Astrocyte of the spinal cord (primary cell): ENCODE data around the gene CES1.

ENCODE experiments used
- DNase-seq: peaks from one replicate; pipeline ENCODE4 v3.0.0; 2011; ENCODE audit warnings: low read depth, low spot score
- H3K4me3 ChIP-seq: 2 replicates; pipeline ENCODE4 v1.5.1; 2011; ENCODE audit warnings: low read depth, mild to moderate bottlenecking, low read length, moderate library complexity
- CTCF ChIP-seq: IDR thresholded peaks from 2 replicates; pipeline ENCODE4 v1.5.1; 2012; ENCODE audit warnings: low read depth, mild to moderate bottlenecking, low read length, inconsistent platforms
- in situ Hi-C: cut with HindIII; loops from 2 replicates; pipeline ENCODE4 v1.10.0; 2017; ENCODE audit warnings: low sequenced_read_pairs

CES1 gene

GRCh38 chr16:55832773-55833691, at the start of gene CES1:
TSS of gene CES1 (minus strand) at chr16:55833096. CDS start at chr16:55833055, 41 bp downstream.
- in situ Hi-C loops = no loop called here
- no peak for DNase-seq
- TF ChIP-seq CTCF = no peak
- no peak within 1 kb of the TSS for H3K4me3 ChIP-seq

GRCh38 chr16:55876854-55877253, 44.0 kb upstream of the CES1 start:
- DNase-seq = no peak
- no peak overlapping the region for H3K4me3 ChIP-seq
- TF ChIP-seq CTCF = no peak
- in situ Hi-C loops = no loop called here

- TF ChIP-seq CTCF = no peak
- in situ Hi-C loops = no loop called here
- no peak for DNase-seq
- H3K4me3 ChIP-seq = no peak within 1 kb of the TSS
Observed at GRCh38 chr16:55875273-55875672, 42.4 kb upstream of the CES1 start, which contains the start of gene CES5A. TSS of gene CES5A (minus strand) at chr16:55875373. CDS start at chr16:55875221, 152 bp downstream.

GRCh38 chr16:55873122-55873521, 40.2 kb upstream of the CES1 start:
- no peak for TF ChIP-seq CTCF
- DNase-seq = no peak
- H3K4me3 ChIP-seq = no peak overlapping the region
- in situ Hi-C loops = no loop called here

- no peak for DNase-seq
- in situ Hi-C loops = no loop called here
- H3K4me3 ChIP-seq = no peak overlapping the region
- TF ChIP-seq CTCF = no peak
Observed at GRCh38 chr16:55872130-55872529, 39.2 kb upstream of the CES1 start.

GRCh38 chr16:55871411-55872038, 38.6 kb upstream of the CES1 start:
- in situ Hi-C loops = no loop called here
- TF ChIP-seq CTCF = no peak
- DNase-seq = no peak
- H3K4me3 ChIP-seq = no peak overlapping the region
